K562 (cell line): ENCODE data around the gene SORCS2. TPM values are rescaled to one million over a fixed set of nuclear protein-coding genes. Genes with fewer than 3 reads are reported as not detected.

ENCODE experiments used
- ATAC-seq: fragments of 200-7000 bp; cut with Tn5 transposase; 3 replicates; pipeline ENCODE4 v1.9.1; 2020; ENCODE audit warnings: moderate library complexity
- BruUV-seq: library from RNA; stranded (reverse); fragments of 400-500 nt; replicated peaks from 2 replicates; lab custom pipeline; 2021; lab: Mats Ljungman, UMichigan
- CTCF ChIA-PET: fragments of 300-600 bp; formaldehyde crosslinking; extraction: SDS; loops from one replicate; lab custom pipeline; 2021; ENCODE audit warnings: low intra/inter-chr PET ratio; lab: Yijun Ruan, JAX
- POLR2A ChIA-PET: fragments of 300-600, 350-650 bp; sonication (Branson Sonifier 250); formaldehyde crosslinking; extraction: SDS; loops from one replicate; lab custom pipeline; 2021; ENCODE audit warnings: antibody characterized with exemption, inconsistent platforms; lab: Yijun Ruan, JAX
- DNase-seq, 4 experiments: peaks; one replicate each; pipeline versions ENCODE4 v3.0.0 to v3.0.0-alpha.2; 2011 to 2018; ENCODE audit warnings: low spot score in 3 of 4, mixed read lengths in 3 of 4; ENCODE audit errors: extremely low read depth in 1 of 4
- FAIRE-seq: peaks from 2 replicates; lab custom pipeline; 2011; peaks lifted over from hg19 to GRCh38; lab: Jason Lieb, UNC
- H2AFZ ChIP-seq: 2 replicates; pipeline ENCODE4 v1.6.0; 2011; ENCODE audit warnings: low read depth, low read length, control low read depth, inconsistent platforms
- H3K27ac ChIP-seq: fragments of 200-600 bp; 3 replicates; pipeline ENCODE4 v1.8.0; 2011; ENCODE audit warnings: low read depth, mild to moderate bottlenecking, control low read depth, inconsistent platforms, low read length, moderate library complexity, mixed read lengths; ENCODE audit errors: extremely low read depth
- H3K27me3 ChIP-seq, 2 experiments: fragments of 300-600 bp in 1 of 2; 2 replicates in 1 of 2; 3 replicates in 1 of 2; pipeline versions ENCODE4 v1.6.0 to v1.8.0; 2011; ENCODE audit warnings: inconsistent platforms in 2 of 2, low read length in 2 of 2, mild to moderate bottlenecking in 1 of 2, mixed read lengths in 1 of 2, moderate library complexity in 1 of 2; ENCODE audit not compliant: control insufficient read depth in 2 of 2, insufficient read depth in 2 of 2
- H3K36me3 ChIP-seq: fragments of 300-600 bp; 3 replicates; pipeline ENCODE4 v1.8.0; 2011; ENCODE audit warnings: mild to moderate bottlenecking, low read length, inconsistent platforms; ENCODE audit not compliant: control insufficient read depth, insufficient read depth
- H3K4me1 ChIP-seq, 2 experiments: fragments of 200-600 bp in 1 of 2; replicated peaks in 1 of 2; 2 replicates in 1 of 2; 3 replicates in 1 of 2; pipeline versions ENCODE4 v1.5.1 to v1.8.0; 2011; ENCODE audit warnings: inconsistent platforms in 2 of 2, low read length in 2 of 2, mild to moderate bottlenecking in 1 of 2, mixed read lengths in 1 of 2, moderate library complexity in 1 of 2; ENCODE audit not compliant: control insufficient read depth in 2 of 2, insufficient read depth in 2 of 2
- H3K4me2 ChIP-seq: 2 replicates; pipeline ENCODE4 v1.6.1; 2011; ENCODE audit warnings: low read length, control low read depth, inconsistent platforms, mixed read lengths; ENCODE audit not compliant: insufficient read depth
- H3K4me3 ChIP-seq: fragments of 200-600 bp; sonication (generic), shearing (Covaris generic); 2 replicates; pipeline ENCODE4 v1.5.1; 2016; ENCODE audit warnings: control low read depth, inconsistent platforms
- H3K79me2 ChIP-seq: fragments of 200-600 bp; 3 replicates; pipeline ENCODE4 v1.8.0; 2011; ENCODE audit warnings: low read length, inconsistent platforms; ENCODE audit not compliant: control insufficient read depth, insufficient read depth
- H3K9ac ChIP-seq, 2 experiments: 2 replicates each; pipeline versions ENCODE4 v1.6.0 to v1.6.1; 2011; ENCODE audit warnings: low read depth in 2 of 2, low read length in 2 of 2, control low read depth in 1 of 2, inconsistent platforms in 1 of 2, mild to moderate bottlenecking in 1 of 2, mixed read lengths in 1 of 2; ENCODE audit not compliant: insufficient read depth in 1 of 2
- H3K9me1 ChIP-seq: one replicate; pipeline ENCODE4 v1.6.0; 2011; ENCODE audit warnings: inconsistent platforms, mild to moderate bottlenecking, low read length, moderate library complexity; ENCODE audit not compliant: control insufficient read depth, insufficient read depth
- H3K9me3 ChIP-seq: replicated peaks from 2 replicates; pipeline ENCODE4 v1.5.1; 2011; ENCODE audit warnings: low read depth, low read length, inconsistent platforms; ENCODE audit not compliant: control insufficient read depth, insufficient read depth
- H4K20me1 ChIP-seq: replicated peaks from 2 replicates; pipeline ENCODE4 v1.6.1; 2011; ENCODE audit warnings: low read length, inconsistent platforms, mixed read lengths; ENCODE audit not compliant: control insufficient read depth, insufficient read depth
- E2F5 ChIP-seq: sonication (generic); formaldehyde crosslinking; IDR thresholded peaks from 2 replicates; pipeline ENCODE4 v1.8.0; 2022; ENCODE audit warnings: mild to moderate bottlenecking, missing genetic modification reagents
- E2F8 ChIP-seq: fragments of 450-650 bp; IDR thresholded peaks from 2 replicates; pipeline ENCODE4 v1.7.1; 2018; ENCODE audit warnings: mild to moderate bottlenecking, low read depth; ENCODE audit not compliant: partially characterized antibody
- KDM2B ChIP-seq: fragments of 250-450 bp; sonication (Bioruptor Pico); IDR thresholded peaks from 2 replicates; pipeline ENCODE4 v1.8.0; 2021; ENCODE audit warnings: mild to moderate bottlenecking, moderate library complexity
- MCM5 ChIP-seq: fragments of 450-650 bp; IDR thresholded peaks from 2 replicates; pipeline ENCODE4 v1.6.1; 2016; ENCODE audit warnings: low read depth
- SRSF1 ChIP-seq: fragments of 200-400 bp; formaldehyde crosslinking; IDR thresholded peaks from 2 replicates; pipeline ENCODE4 v1.6.1; 2017; ENCODE audit warnings: mild to moderate bottlenecking, low read depth, low read length, moderate library complexity
- THRAP3 ChIP-seq: fragments of 450-650 bp; IDR thresholded peaks from 2 replicates; pipeline ENCODE4 v1.6.1; 2016; ENCODE audit warnings: mild to moderate bottlenecking, inconsistent platforms, borderline replicate concordance
- TSHZ1 ChIP-seq: fragments of 250-450 bp; sonication (Bioruptor Pico); IDR thresholded peaks from 2 replicates; pipeline ENCODE4 v1.4.0; 2020; ENCODE audit warnings: mild to moderate bottlenecking, moderate library complexity
- ZNF143 ChIP-seq: sonication (generic); formaldehyde crosslinking; IDR thresholded peaks from 2 replicates; pipeline ENCODE4 v1.9.0; 2022; ENCODE audit warnings: mild to moderate bottlenecking, missing genetic modification reagents
- ZNF609 ChIP-seq: sonication (generic); formaldehyde crosslinking; IDR thresholded peaks from 2 replicates; pipeline ENCODE4 v1.8.1; 2023; ENCODE audit warnings: missing genetic modification reagents, mild to moderate bottlenecking, borderline replicate concordance
- WGBS: fragments of 100-300 bp; shearing (Covaris generic); methylation state at CpG from one replicate; pipeline ENCODE4 v1.1.6; 2016; ENCODE audit warnings: low coverage, mixed read lengths; ENCODE audit not compliant: insufficient coverage; ENCODE audit errors: missing lambda C conversion rate; 5-methylcytosine and 5-hydroxymethylcytosine counted together
- in situ Hi-C: fragments of 300-500 bp; cut with MboI; formaldehyde crosslinking; loops from 4 replicates; pipeline ENCODE4 v1.15.0; 2018; ENCODE audit warnings: inconsistent platforms, mixed read lengths
- intact Hi-C: fragments of 100-400 bp; cut with micrococcal nuclease; formaldehyde crosslinking; loops from 2 replicates; pipeline ENCODE4 v1.14.2; 2022
- polyA plus RNA-seq, 8 experiments: library from polyadenylated mRNA; depleted of rRNA in 4 of 8; stranded (reverse) in 5 of 8; unstranded in 3 of 8; fragments of >200 nt; fragmentation: Nextera tagmentation in 2 of 8; fragmentation: Illumina TruSeq in 1 of 8; extraction: Ambion mirVana in 2 of 8; extraction: Trizol in 1 of 8; gene quantifications; 2 replicates each; pipeline versions ENCODE4 v1.2.1 to v1.2.3, GENCODE V29; 2011 to 2014; ENCODE audit warnings: inconsistent platforms in 1 of 8, missing spikeins in 1 of 8
- total RNA-seq, 7 experiments: library from RNA; depleted of rRNA in 6 of 7; stranded (reverse); fragments of >200 nt in 6 of 7; fragmentation: Illumina TruSeq in 2 of 7; extraction: Trizol in 2 of 7; gene quantifications; 2 replicates each; pipeline versions ENCODE4 v1.2.1 to v1.2.3, GENCODE V29; 2011 to 2021; ENCODE audit warnings: low replicate concordance in 1 of 7

SORCS2 gene
- total and polyA plus RNA-seq, 9 of the 15 experiments (the other 6 are each of a cell fraction or from before 2014, with no cell fraction given) = not detected

- FAIRE-seq = no peak
- 1% methylated on average over 16 of the region's 16 CpGs for WGBS
- TF ChIP-seq ZNF609 (CRISPR knock-in tag) (no peak), E2F8 (no peak), E2F5 (CRISPR knock-in tag) (no peak), MCM5 (no peak), KDM2B (CRISPR knock-in tag) (no peak), ZNF143 (no peak), THRAP3 (no peak), SRSF1 (no peak), TSHZ1 (CRISPR knock-in tag) (no peak)
Measured at GRCh38 chr4:7415927-7416686, 223.8 kb downstream of the SORCS2 start.

More at GRCh38 chr4:7415927-7416686, 223.8 kb downstream of the SORCS2 start:
- in situ Hi-C loops (no loop called here), intact Hi-C loops (no loop called here)
- Histone ChIP-seq H3K36me3 (no peaks in the 10 kb centered on the region), H3K9ac (no peak overlapping the region), H3K79me2 (no peaks in the 10 kb centered on the region), H3K27ac (no peak overlapping the region), H3K27me3 (peaks cover 0 to 17% of the 10 kb centered on the region in 2 experiments; a peak in 2 of 5 replicates), H4K20me1 (no peaks in the 10 kb centered on the region), H3K4me3 (no peak overlapping the region), H3K4me1 (no peaks in the 10 kb centered on the region), H2AFZ (no peak overlapping the region), H3K9me3 (no peaks in the 10 kb centered on the region), H3K4me2 (no peak overlapping the region), H3K9me1 (no peaks in the 10 kb centered on the region)
- DNase-seq (no peak), ATAC-seq (no peak)
- CTCF ChIA-PET = no interaction called here
- POLR2A ChIA-PET = no interaction called here
- no TSS peak for BruUV-seq
